Measurements from ENCODE around the gene NEUROD6.

The NEUROD6 gene

GRCh38 chr7:31327071-31327470, 13.5 kb downstream of the NEUROD6 start:
- DNase-seq = no peak

DNA sequence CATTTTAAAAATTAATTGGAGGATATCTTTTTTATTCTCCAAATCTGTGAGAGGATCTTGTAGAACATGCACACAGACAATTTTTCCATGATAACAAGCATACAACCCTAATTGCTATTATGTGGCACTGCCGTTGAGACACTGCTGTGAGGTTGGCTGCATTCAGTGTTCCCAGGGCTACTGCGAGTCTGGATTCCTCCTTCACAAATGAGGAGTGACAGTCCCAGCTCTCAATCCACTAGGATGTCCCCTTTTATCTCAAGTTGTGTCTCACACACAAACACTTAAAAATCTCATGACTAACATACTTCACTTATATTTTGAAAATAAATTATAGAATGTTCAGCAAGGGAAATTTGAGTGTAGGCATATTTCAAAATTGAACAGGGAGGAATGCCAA, 14.1 kb downstream of the NEUROD6 start:
- DNase-seq = no peak

DNA sequence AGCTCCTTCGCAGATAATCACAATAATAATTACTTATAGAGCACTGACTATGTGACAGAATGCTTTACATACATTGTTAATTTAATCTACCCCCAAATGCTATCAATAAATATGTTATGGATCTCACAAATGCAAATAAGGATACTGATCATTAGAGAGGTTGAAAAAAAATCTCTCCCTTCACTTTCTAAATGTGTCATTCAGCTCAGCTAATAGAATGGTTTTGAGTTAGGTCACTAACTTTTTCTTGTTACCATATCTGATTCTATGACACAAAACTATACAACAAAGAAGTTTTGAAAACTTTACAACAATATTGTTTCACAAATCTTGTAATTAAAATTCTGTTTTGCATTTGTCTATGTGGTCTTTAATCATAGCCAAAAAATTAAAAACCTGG, 17.4 kb downstream of the NEUROD6 start:
- DNase-seq = no peak

DNA sequence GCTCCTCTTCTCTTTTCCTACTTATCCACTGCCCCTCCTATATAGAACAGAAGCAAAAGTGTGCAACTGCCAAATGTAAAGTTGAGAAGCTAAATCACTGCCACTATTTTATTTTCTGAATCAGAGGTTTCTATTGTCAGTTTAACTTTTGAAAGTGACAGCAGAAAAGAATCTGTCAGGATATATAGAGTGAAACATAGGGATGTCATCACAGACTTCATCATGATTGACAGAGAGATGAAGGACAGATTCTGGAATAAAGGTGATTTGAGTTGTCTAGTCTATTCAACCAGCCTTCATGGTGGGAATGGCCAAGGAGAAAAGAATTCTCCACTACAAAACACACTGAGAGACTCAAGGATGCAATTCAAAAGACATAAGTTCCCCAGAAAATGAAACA, 19.9 kb downstream of the NEUROD6 start:
- no peak for DNase-seq

DNA sequence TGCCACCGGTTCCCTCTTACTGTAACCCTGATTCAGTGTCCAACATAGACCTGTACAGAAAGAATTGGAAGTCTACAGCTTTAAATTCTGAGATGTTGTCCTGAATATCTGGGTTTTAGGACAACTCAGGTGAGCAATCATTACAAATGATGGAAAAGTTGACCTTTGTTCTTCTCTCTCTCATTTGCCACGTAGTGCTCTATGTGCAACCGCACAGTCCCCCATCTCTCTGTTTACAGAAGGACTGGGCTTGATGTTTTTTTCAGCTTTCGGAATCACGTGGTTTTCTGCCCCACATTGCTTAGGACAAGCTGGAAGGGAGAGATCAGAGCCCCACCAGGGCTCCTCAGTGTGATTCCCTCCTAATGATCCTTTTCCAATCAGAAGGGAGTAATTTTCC, 22.2 kb downstream of the NEUROD6 start:
- no peak for DNase-seq

- DNase-seq = no peak
Measured at GRCh38 chr7:31316876-31317275, 23.6 kb downstream of the NEUROD6 start.

DNA sequence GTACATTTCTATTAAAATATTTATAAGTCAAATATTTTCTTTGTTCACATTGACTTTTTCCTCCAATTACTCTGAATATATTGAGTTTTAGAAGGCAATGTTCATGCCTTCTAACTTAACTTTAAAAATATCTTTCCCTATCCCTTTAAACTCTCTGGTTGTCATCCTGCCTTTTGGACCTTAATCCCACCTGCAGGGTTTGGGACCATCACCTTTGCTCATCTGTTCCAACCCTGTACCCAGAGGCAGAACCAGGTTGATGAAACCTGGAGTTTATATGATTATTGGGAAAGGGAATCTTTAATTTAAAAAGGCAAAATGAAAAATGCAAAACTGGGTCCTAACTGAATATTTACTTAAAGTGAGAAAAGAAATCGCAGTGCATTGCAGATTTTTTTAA, 24.8 kb downstream of the NEUROD6 start:
- DNase-seq = no peak

DNA sequence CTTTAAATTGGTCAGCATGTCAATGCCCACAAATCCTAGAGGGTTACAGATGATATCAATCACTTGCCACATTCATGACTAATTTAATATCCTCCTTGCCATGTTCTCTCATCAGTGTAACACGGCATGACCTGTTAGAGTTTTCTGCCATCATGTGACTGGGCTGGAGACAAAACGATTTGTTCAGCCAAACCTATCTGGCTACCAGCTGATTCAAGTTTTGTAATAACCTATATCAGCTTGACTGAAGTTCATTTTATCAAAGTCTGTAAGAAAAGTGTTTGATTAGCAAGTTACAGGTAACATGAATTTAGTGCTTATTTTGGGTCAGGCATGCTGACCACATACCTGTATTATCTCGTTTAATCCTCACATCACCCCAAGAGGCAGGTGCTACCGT, 25.7 kb downstream of the NEUROD6 start:
- DNase-seq = no peak

DNA sequence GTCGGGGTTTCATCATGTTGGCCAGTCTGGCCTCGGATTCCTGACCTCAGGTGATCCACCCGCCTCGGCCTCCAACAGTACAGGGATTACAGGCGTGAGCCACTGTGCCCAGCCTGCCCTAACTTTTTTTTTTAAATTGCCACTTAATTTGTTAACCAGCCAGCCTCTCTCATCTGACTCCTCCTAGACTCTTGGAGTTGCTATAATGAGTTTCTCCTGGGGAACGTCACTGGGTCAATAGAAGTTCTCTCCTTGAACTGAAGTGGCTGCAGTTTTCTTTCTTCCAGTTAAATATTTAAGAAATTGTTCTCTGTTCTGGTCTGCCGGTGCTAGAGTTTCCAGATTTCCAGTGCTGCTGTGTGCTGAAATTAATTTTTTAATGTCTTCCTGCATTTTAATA, 27.6 kb downstream of the NEUROD6 start:
- DNase-seq = no peak

DNA sequence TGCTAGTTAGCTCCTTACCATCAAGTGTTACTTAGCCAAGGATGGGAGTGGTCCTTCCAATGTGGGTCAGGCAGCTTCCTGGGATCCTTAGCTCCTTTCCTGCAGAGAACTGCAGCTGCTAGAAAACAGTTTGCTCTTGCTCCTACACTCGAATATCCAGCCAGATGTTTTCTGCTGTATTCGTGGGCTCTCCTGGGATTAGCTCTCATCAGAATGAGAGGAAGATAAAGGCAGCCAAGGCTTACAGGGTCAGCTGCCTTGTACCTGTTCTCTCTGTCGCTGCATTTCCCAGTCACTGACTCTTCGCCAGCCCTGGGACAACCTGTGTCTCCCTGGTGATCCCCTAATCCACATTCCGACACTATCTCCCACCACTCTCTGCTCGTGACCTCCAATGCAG, 29.0 kb downstream of the NEUROD6 start:
- DNase-seq = no peak

- DNase-seq = no peak
Measured at GRCh38 chr7:31310321-31310935, 30.1 kb downstream of the NEUROD6 start.

- DNase-seq = no peak
Measured at GRCh38 chr7:31309407-31309806, 31.1 kb downstream of the NEUROD6 start.

- DNase-seq = no peak
Measured at GRCh38 chr7:31308652-31309051, 31.9 kb downstream of the NEUROD6 start.

- DNase-seq = no peak
Measured at GRCh38 chr7:31307972-31308371, 32.6 kb downstream of the NEUROD6 start.

GRCh38 chr7:31305260-31305659, 35.3 kb downstream of the NEUROD6 start:
- DNase-seq = no peak

GRCh38 chr7:31304446-31304845, 36.1 kb downstream of the NEUROD6 start:
- no peak for DNase-seq

DNA sequence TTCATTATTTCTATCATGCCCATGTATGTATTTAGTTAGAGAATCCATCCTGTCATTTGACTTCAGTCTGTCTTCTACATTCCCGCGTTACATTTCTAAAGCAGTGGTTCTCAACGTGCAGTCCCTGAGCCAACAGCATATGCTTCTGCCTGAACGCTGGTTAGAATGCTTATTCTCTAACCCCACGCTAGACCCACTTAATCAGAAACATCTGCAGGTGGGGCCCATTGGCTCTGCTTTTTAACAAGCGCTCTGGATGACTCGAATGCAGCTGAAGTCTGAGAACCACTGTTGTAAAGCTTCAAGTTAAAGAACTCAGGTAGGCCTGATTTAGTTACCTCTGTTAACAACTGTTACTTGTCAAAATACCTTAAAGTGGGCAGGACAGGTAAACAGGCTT, 38.2 kb downstream of the NEUROD6 start:
- DNase-seq = no peak

- no peak for DNase-seq
Measured at GRCh38 chr7:31299336-31299735, 41.2 kb downstream of the NEUROD6 start.

DNA sequence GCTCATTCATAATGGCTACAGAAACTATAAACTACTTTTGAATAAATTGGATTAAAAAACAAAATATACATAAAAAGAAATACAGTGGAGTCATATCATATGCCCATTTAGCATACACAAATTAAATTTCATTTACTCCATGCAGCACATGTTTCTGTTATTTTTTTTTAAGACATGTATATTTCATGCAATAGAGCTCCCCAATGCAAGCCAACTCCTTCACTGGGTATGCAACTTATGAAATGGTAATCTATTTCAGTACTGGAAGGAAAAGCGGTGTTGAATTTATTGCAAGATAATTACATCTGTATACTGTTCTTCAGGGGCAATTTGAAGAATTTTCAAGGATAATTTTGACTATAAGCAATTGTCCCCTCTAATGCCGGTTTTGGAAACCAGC, 49.9 kb downstream of the NEUROD6 start:
- no peak for DNase-seq

Measured in DMS79 (cell line).